ENCODE results near the gene SH3RF3.

GRCh38 chr2:109080109-109080508 lies 48.9 kb upstream of the SH3RF3 start:
- TF ChIP-seq ZNF532 (CRISPR knock-in tag; IDR thresholded peaks at IDR 0.05; ENCODE audit: borderline replicate concordance) (no peak), CTCF (IDR thresholded peaks at IDR 0.05) (no peak), E2F1 (CRISPR knock-in tag; IDR thresholded peaks at IDR 0.05) (no peak), SMAD4 (CRISPR knock-in tag; IDR thresholded peaks at IDR 0.05) (no peak), CREB1 (CRISPR knock-in tag; IDR thresholded peaks at IDR 0.05) (no peak)

All from WTC11 (cell line).